ENCODE measurements around the gene CCT5. TPM values are rescaled to one million over a fixed set of nuclear protein-coding genes. Genes with fewer than 3 reads are reported as not detected.
A peak's percentile ranks its signal among the peaks of the same experiment; 100 is the strongest.

CCT5 gene
- polyA plus RNA-seq, 1 of the 3 experiments (the other 2 are of a cell fraction): 378 TPM

GRCh38 chr5:10306114-10306513 is 56.0 kb downstream of the CCT5 start:
- Histone ChIP-seq H2AFZ (ENCODE audit: low read depth) (no peak overlapping the region), H3K27me3 (ENCODE audit: insufficient read depth) (no peaks in the 10 kb centered on the region), H3K4me3 (ENCODE audit: low read depth in 2 of 2, low read length in 1 of 2) (no peak overlapping the region), H4K20me1 (ENCODE audit: insufficient read depth) (no peaks in the 10 kb centered on the region), H3K9me2 (no peaks in the 10 kb centered on the region), H3K36me3 (replicated peaks in 1 of 2; ENCODE audit: control insufficient read depth in 1 of 2, insufficient read depth in 2 of 2, low read length in 1 of 2) (no peaks in the 10 kb centered on the region), H3K9me3 (no peaks in the 10 kb centered on the region), H3K27ac (ENCODE audit: low read depth in 2 of 2, low read length in 1 of 2) (no peak overlapping the region), H3K79me2 (ENCODE audit: insufficient read depth) (peaks cover 4% of the 10 kb centered on the region; the same call in 1 of the 2 replicates), H3K4me2 (peak overlapping the region; percentile 79), H3F3A (replicated peaks; ENCODE audit: insufficient read depth) (peaks cover 9% of the 10 kb centered on the region), H3K4me1 (ENCODE audit: control insufficient read depth in 1 of 2, insufficient read depth in 2 of 2, low read depth in 1 of 2, low read length in 1 of 2) (peaks cover 10 to 17% of the 10 kb centered on the region in 2 experiments; a peak in 2 of 4 replicates), H3K9ac (no peak overlapping the region)
- ChIA-PET POLR2A (no interaction called here), CTCF (interaction anchor here (3.5 kb wide), 1 partner anchor 22 kb away, joined by 14 read pairs; no protein-coding TSS in a partner anchor)
- WGBS (ENCODE audit: low lambda C conversion rate): 88% methylated on average over 5 of the region's 5 CpGs
- DNase-seq: no peak
- TF ChIP-seq USF2 (IDR thresholded peaks at IDR 0.05; ENCODE audit: borderline replicate concordance, low read depth, low read length): no peak
- no peak for TF ChIP-seq TAF1 (IDR thresholded peaks at IDR 0.05; ENCODE audit: borderline replicate concordance, low read depth, low read length)
- TF ChIP-seq SIN3A (IDR thresholded peaks at IDR 0.05; ENCODE audit: borderline replicate concordance, low read depth, low read length): no peak

- Histone ChIP-seq H3K4me2 (peak overlapping the region; percentile 79), H3K4me3 (ENCODE audit: low read depth in 2 of 2, low read length in 1 of 2) (peak overlapping the region; percentile 60 to 71), H2AFZ (ENCODE audit: low read depth) (peak overlapping the region; percentile 92), H3F3A (replicated peaks; ENCODE audit: insufficient read depth) (peaks cover 10% of the 10 kb centered on the region), H3K9ac (peak overlapping the region; percentile 78), H4K20me1 (ENCODE audit: insufficient read depth) (no peaks in the 10 kb centered on the region), H3K9me3 (no peaks in the 10 kb centered on the region), H3K9me2 (no peaks in the 10 kb centered on the region), H3K4me1 (ENCODE audit: control insufficient read depth in 1 of 2, insufficient read depth in 2 of 2, low read depth in 1 of 2, low read length in 1 of 2) (peaks cover 10 to 17% of the 10 kb centered on the region in 2 experiments; a peak in 2 of 4 replicates), H3K79me2 (ENCODE audit: insufficient read depth) (peaks cover 4% of the 10 kb centered on the region; the same call in 1 of the 2 replicates), H3K27ac (ENCODE audit: low read depth in 2 of 2, low read length in 1 of 2) (peak overlapping the region in 1 of 2 experiments; percentile 70; a peak in 1 of 4 replicates), H3K36me3 (replicated peaks in 1 of 2; ENCODE audit: control insufficient read depth in 1 of 2, insufficient read depth in 2 of 2, low read length in 1 of 2) (no peaks in the 10 kb centered on the region), H3K27me3 (ENCODE audit: insufficient read depth) (no peaks in the 10 kb centered on the region)
- WGBS (ENCODE audit: low lambda C conversion rate): 86% methylated on average over 8 of the region's 8 CpGs
- POLR2A ChIA-PET: no interaction called here
- TF ChIP-seq IRF3 (IDR thresholded peaks at IDR 0.05; ENCODE audit: low read depth, low read length): no peak
- TF ChIP-seq USF1 (IDR thresholded peaks at IDR 0.05; ENCODE audit: borderline replicate concordance, low read depth): no peak
- no peak for TF ChIP-seq ELF1 (IDR thresholded peaks at IDR 0.05)
- TF ChIP-seq CTCF (IDR thresholded peaks at IDR 0.05): no peak
- TF ChIP-seq SIN3A (IDR thresholded peaks at IDR 0.05; ENCODE audit: borderline replicate concordance, low read depth, low read length): no peak
- TF ChIP-seq POLR2AphosphoS5 (IDR thresholded peaks at IDR 0.05; ENCODE audit: low read depth, low read length): no peak
- no peak for TF ChIP-seq RCOR1 (IDR thresholded peaks at IDR 0.05; ENCODE audit: low read length)
- TF ChIP-seq MXI1 (IDR thresholded peaks at IDR 0.05; ENCODE audit: low read depth, low read length): no peak
- TF ChIP-seq GABPA (IDR thresholded peaks at IDR 0.05; ENCODE audit: low read depth): no peak
- no peak for TF ChIP-seq USF2 (IDR thresholded peaks at IDR 0.05; ENCODE audit: borderline replicate concordance, low read depth, low read length)
- TF ChIP-seq TAF1 (IDR thresholded peaks at IDR 0.05; ENCODE audit: borderline replicate concordance, low read depth, low read length): no peak
- TF ChIP-seq FOXM1 (IDR thresholded peaks at IDR 0.05; ENCODE audit: low read depth): no peak
- no peak for TF ChIP-seq RAD21 (IDR thresholded peaks at IDR 0.05; ENCODE audit: low read length)
- no peak for TF ChIP-seq PBX3 (IDR thresholded peaks at IDR 0.05)
- CTCF ChIA-PET: interaction anchor here (0.7 to 3.5 kb wide), 2 partner anchors 23 to 321 kb away, joined by 4 to 14 read pairs; no protein-coding TSS in a partner anchor
- DNase-seq: peak; percentile 48
These were observed 56.7 kb downstream of the CCT5 start for GRCh38 chr5:10306806-10307205.
